HG03196 (cell line): ENCODE measurements around the gene ALK.

Experiments used
- ATAC-seq: cut with Tn5 transposase; IDR thresholded peaks from one replicate; pipeline ENCODE4 v1.9.1; 2021; ENCODE audit not compliant: unreplicated experiment

ALK gene

DNA sequence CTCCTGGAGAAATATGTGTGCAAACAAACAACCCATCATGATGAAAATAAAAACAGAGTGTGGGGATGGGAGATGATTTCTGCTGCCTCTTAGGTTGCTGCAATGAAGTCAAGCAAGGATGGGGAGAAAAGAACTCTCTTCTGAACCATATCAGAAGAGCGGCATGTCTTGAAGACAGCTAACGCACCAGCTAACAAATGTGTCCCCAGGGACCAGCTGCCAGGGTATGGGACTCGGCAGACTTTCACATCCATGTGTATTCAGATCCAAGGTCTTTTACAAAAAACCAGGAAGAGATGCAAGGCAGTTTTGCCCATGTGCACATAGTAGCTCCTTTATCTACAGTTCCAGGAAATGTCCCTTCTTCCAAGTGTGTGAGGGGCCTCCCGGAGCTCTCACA is 680.8 kb downstream of the ALK start:
- no peak for ATAC-seq

DNA sequence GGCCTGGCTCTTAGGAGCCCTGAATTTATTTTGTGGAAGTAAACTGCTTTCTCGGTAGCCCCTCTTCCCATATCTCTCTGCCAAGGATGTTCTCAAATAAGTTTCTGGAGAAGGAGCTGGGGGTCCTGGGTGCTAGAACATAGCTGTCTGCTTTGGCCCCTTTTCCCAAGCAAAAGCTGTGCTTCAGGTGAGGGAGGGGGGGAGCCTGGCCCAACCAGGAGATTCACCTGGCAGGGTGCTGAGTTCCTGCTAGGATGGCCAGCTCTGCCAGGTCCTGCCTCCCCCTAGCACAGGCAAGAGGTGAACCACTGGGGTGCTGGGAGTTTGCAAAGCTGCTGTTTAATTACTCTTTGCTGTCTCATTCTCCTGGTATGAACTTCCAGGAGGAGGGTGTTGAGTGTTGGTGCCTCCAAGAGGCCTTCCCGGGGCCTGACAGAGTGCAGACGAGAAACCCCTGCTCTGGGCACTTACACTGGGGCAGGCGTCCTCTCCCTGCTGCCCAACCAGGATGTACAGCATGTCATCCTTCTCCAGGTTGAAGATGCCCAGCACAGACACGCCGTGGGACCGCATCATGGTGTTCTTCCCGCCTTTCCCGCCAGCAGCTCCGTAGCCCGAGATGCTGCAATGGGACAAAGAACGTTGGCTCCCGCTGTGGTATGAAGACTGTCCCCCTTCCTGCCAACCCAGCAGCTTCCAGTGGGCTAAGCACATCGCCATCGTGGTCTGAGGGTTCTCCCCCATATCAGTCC is 682.0 kb downstream of the ALK start:
- ATAC-seq = no peak

DNA sequence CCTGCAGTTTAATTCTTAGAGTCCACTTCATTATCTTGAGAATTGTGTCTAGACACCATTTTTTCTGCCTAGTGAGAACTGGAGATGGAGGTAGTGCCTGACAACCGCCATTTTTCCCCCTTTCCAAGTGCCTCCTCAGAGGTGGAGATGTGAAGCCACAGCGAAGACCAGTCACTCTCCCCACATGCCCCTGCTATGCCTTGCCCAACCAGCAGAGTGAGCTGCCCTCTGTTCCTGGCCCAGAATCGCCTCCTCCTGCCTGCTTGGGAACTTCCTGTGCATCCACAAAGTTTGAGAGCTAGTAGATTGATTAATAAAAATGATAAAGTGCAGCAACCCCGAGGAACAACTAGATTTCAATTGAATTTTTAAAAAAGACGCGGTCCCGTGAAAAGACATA is 682.9 kb downstream of the ALK start:
- no peak for ATAC-seq

DNA sequence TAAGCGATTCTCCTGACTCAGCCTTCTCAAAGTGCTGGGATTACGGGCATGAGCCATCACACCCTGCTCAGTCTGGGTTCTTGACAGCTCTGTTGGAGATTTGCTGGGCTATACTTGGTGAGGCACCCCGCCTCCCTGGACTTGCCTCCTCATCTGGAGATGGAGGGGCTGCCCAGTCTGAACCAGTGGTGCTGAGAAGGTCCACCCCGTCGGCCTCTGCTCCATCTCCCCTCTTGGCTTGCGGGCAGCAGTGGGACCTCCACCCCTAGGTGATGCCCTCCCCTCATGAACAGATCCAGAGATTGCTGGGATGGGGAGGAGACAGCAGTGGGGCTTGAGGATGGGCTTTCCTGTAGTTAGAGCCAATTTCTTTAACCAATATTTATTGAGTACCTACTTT is 685.3 kb downstream of the ALK start:
- no peak for ATAC-seq

DNA sequence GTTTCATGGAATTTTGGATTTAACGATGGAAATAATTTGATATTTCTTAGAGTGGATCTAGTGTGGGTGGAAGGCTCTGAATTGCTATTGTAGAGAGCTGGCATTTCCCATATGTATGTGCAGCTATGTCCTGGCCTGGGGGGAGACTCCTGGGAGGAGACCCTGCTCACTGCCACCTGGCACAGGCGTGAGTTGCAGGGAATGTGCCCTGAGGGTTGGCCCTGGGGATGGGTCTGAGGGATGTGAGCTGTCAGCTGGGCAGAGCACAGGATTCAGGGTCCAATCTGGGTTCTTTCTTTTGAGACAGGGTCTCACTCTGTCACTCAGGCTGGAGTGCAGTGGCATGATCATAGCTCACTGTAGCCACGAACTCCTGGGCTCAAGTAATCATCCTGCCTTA is 686.0 kb downstream of the ALK start:
- no peak for ATAC-seq

DNA sequence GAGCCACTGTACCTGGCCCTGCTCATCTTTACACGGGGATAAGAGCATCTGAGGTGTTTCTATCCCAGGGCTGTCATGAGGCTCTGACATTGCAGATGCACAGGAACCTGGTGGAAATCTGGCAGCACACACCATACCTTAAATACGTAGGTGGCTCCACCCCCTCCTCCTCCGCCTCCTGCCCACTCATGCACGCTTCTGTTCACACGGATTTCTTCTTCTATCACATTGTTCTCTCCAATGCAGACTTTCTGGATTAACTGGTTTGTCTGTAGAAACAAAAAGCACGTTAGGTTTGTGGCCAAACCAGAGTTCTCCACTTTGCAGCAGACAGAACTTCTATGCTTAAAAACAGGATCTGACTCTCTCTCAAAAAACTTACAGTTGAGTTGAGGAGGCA is 688.0 kb downstream of the ALK start:
- no peak for ATAC-seq

DNA sequence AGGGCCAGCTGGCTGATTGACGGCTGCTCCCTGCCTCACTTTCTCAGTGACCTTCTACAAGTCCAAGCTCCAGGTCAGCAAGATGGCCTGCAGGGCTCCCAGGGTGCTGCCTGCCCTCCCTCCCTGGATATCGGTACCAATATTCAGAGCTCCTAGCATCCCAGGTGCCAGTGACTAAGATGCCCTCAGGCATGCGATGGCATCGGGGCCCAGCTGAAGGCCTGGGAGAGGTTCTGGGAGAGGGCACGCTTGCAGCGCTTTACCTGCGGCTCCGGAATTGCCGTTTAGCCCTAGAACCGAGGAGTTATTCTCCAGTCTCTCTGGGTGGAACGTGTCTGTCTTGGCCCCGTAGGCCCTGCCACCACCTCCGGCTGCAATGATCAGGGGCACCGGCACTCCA is 689.3 kb downstream of the ALK start:
- ATAC-seq = no peak

DNA sequence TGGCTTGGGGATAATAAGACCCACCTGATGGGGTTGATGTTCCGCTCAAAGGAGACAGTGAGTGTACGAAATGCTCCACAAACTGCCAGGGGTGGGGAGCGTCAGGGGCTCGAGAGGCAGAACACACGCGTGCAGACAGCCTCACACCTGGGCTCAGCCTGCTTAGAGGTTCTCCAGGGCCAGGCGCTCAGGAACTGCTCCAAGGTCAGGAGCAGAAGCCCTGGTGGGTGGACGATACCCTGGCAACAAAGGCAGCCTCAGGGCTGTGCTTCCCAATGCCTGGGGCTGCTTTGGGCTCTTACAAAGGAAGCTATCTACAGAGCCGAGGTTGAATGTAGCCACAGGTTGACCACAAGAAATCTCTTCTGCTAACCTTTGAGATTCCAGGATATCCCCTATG is 691.7 kb downstream of the ALK start:
- no peak for ATAC-seq

DNA sequence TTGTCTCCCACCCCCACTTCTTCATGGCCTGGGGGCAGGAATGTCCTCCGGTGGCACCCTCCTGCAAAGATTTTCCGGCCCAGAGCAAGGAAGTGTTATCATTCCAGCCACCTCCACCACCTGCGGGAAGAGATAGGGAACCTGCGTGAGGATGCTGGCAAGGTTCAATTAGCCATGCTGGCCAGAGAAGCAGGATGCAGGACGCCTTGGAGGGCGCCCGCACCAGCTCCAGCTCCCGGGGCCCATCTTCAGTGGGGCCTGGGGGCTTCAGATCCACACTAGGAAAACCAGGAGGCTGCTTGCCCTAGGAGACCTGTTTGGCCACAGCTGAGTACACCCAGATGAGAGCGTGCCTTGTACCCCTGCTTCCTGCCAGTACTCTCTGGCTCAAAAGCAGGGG is 692.4 kb downstream of the ALK start:
- no peak for ATAC-seq

DNA sequence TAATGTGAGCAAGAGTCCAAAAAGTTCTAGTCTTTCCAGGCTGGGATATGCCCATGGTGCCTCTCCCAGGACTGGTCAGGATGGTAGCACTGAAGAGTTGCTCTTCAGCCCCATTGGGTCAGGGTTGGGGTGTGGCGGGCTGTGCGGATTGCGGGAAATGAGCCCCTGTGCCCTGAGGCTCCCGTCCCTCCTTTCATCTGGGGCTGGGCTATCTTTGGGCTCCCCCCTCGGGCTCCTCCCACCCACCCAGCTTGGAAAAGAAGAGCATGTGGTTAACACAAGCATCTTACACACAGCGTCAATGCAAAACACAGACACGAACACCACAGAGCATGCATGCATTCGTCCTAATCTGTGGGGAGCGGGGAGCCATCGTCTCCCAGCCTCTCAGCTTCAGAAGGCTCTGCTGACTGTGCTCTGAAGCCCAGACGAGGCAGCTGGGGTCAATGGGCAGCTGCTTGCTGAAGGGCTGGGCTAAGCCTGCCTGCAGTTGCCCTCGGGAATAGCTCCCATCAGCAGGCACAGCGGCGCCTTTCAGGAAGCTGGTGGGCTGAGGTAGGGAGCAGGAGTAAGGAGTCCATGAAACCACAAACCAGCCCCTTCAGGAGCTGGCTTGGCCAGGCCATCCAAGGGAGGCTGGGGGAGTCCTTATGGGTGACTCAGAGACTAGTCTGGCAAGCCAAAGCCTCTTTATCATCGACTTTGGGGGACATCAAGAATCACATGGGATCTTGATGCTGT is 693.3 kb downstream of the ALK start:
- ATAC-seq = no peak

DNA sequence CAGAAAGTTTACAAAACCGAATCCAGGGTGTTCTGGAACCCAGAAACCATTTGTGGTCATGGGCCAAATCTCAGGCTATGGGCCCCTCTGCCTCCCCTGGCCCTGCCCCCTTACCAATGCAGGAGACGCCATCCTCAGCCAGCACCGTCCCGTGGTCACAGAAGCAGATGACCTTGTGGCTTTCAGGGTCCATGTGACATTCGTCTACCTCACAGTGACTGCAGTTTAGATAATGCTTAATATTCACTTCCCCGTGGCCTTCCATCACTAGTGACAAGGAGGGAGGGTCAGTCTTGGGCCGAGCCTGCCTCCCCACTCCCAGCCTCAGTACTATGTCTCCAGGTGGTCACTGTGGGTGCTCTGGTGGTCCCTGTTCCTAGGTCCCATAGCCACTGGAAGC is 694.6 kb downstream of the ALK start:
- ATAC-seq = no peak

DNA sequence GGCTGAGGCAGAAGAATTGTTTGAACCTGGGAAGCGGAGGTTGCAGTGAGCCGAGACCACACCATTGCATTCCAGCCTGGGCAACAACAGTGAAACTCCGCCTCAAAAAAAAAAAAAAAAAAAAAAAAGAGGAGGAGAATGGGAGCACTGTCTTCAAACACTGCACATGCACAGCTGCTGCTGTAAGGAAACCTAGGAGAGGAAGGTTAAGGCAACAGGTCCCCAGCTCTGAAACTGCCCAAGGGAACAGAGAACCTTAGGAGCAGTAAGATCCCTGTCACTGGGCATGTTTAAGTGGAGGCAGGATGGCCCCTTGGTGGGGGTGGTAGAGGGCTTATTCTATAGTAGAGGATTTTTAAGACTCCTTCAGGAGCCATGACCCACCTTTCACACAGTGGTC is 695.0 kb downstream of the ALK start:
- no peak for ATAC-seq

DNA sequence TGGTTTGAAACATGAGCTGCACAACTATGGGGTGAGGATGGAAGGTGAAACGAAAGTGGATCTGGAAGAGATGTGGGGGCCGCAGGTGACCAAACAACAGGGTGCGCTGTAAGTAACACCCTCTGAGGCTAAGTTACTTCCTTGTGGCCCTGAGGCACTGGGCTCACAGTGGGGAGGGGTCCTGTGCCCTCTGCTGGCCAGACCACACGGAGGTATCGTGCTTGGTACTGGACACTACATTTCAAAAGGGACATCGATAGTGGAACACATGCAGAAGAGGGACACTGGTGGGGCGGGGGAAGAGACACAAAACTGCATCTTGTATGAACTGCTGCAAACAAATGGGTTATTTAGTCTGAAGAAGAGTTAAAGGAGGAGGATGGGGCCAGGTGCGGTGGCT is 695.6 kb downstream of the ALK start:
- ATAC-seq = no peak

DNA sequence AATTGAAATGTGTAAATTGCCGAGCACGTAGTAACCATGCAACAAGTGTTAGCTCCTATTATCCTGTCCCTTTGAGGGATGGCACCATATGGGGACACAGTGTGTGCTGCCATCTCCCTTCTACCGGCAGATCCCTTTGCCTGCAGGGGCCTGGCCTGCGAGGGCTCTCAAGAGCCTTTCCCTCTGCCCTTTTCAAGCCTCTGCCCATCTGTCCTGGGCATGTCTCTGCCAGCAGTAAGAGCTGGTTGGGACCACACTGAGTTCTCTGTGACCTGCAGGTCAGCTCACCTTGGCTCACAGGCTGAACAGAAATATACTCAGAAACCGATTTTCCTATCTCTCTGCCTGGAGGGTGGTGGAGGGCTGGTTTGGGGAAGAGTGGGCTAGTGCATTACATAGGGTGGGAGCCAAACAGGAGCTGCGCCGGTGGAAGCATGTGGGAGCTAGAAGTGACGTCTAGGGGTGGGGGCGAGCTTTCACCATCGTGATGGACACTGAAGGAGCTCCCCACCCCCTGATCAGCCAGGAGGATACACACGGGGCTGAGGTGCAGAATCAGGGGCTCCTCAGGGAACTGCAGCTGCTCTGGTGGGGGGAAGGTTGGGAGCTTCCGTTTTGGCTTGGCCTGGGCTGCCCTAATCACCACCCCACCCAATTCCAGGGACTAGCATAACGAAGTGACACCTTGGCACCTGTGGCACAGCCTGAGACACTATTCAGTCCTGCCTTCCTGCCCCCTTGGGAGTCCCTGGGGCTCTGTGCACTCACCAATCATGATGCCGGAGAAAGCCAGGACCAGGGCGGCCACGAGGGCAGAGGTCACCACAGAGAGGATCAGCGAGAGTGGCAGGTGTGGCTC is 696.5 kb downstream of the ALK start:
- no peak for ATAC-seq

DNA sequence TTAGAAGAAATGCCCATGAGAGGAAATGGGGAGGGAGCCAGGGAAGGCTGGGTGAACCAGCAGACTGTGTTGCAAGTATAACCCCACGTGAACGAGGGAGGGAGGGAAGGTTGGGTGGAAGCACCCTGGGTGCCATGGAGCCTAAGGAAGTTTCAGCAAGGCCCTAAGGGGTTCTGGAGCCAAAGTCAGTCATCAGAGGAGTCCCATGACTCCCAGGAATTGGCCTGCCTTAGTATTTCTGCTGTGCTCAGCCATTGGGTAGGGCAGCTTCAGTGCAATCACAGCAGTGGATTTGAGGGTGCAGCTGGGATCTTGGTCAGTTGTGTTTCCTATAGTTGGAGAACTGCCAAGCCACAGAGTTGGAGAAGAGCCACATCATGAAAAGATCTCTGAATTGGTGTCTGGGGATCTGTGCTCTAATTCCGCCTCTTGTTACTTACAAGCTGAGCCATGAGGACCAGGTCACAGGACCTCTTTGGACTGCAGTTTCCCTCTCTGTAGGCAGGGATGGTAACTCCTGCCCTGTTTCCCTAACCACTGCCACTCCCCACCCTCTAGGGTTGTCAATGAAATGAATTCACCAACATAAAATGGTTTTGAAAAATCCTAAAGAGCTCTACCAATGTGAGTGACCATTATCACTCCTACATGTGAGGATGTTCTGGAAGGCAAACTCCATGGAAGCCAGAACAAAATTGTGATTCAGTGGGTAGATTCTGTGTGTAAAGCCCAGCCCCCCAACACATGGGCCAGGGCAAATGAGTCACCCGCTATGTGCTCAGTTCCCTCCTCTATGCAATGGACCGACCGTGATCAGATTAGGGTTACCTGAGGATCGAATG is 697.3 kb downstream of the ALK start:
- ATAC-seq = no peak

DNA sequence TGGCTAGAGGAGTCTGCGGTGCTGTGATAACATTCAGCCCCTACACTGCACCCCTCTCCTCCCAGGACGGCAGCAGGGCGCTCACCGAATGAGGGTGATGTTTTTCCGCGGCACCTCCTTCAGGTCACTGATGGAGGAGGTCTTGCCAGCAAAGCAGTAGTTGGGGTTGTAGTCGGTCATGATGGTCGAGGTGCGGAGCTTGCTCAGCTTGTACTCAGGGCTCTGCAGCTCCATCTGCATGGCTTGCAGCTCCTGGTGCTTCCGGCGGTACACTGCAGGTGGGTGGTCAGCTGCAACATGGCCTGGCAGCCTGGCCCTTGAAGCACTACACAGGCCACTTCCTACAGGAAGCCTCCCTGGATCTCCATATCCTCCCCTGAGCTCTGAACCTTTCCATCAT is 698.1 kb downstream of the ALK start:
- ATAC-seq = no peak

DNA sequence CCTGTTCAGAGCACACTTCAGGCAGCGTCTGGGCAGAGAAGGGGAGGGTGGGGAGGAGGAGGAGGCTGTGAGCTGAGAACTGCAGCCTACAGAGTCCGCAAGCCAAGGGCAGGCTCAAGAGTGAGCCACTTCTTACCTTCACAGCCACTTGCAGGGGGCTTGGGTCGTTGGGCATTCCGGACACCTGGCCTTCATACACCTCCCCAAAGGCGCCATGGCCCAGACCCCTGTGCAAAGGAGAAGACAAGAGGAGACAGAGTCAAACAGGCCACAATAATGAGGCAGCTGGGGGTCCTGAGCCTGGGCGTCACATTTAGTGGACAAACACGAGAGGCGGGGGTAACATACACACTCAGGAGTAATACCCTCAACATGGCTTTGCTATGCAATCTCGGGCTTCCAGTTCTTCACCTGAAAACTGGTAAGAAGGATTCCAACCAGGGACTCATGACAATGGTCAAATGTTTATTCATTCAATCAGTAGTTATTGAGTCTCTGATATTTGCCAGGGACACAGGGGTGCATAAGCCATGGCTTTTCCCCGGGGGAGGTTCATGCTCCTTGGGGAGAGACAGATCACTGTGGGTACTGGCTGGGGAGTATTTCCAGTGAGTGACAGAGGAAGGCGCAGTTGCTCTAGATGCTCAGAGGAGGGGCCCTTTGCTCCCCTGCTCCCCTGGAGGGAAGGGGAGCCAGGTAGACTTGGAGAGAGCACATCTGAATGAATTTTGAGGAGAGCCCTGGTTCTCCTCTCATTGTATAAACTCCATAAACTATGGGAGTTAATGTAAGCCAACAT is 698.8 kb downstream of the ALK start:
- no peak for ATAC-seq

DNA sequence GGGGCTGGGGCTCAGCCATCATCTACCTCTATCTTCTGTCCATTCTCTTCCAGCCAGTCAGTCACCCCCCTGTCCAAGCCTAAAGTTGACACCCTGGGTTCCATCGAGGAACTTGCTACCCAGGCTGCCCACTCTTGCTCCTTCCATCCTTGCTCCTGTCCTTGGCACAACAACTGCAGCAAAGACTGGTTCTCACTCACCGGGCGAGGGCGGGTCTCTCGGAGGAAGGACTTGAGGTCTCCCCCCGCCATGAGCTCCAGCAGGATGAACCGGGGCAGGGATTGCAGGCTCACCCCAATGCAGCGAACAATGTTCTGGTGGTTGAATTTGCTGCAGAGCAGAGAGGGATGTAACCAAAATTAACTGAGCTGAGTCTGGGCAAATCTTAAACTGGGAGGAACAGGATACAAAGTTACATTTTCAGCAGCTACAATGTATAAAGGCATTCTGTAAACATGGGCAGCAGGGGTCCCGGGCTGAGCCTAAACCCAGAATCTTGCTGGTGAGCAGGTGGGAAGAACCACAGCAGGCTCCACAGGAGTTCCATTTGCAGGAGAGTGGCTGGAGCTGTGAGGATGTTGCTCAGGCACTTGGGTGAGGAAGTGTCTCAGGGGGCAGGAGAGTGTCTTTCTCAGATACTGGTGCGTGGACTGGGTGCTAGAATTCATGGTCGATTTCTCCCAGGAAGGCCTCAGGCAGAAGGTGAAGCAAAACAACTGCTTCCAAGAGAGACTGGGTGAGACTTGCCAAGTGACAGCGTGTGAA is 700.7 kb downstream of the ALK start:
- no peak for ATAC-seq

DNA sequence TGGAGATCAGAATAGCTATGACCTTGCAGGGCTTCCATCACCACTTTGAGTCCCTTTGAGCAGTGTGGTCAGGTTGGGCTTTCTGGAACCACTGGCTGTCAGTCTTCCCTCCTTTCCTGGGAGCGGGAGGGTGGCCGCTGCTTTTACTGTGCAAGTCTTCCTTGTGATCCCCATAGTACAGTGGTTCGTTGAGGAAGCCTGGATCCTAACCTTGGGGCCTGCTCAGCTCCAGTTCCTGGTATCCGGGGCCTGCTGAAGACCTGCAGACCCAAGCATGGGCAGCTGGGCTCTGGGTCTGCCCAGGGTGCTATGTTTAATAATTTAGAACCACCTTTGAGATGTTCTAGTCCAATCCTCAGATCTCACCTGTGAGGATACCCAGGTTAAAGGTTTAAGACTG is 702.0 kb downstream of the ALK start:
- no peak for ATAC-seq
